ENCODE data around the gene SETD5.

GRCh38 chr3:9430733-9431132 is 33.3 kb downstream of the SETD5 start:
- no peak for TF ChIP-seq POLR2AphosphoS5 (IDR thresholded peaks at IDR 0.05; ENCODE audit: borderline replicate concordance, low read depth, low read length)
- no peak for TF ChIP-seq EZH2 (IDR thresholded peaks at IDR 0.05)
- TF ChIP-seq FOXP2 (optimal IDR thresholded peaks at IDR 0.05; ENCODE audit: control extremely low read depth, extremely low read length, insufficient read depth), result no peak

All from SK-N-MC (cell line).